Astrocyte of the cerebellum (primary cell): ENCODE measurements around the gene PRRT1B.

Source experiments
- DNase-seq: peaks from one replicate; pipeline ENCODE4 v3.0.0-alpha.2; 2011; ENCODE audit warnings: low read depth
- H3K4me3 ChIP-seq: 2 replicates; pipeline ENCODE4 v1.5.1; 2011; ENCODE audit warnings: mild to moderate bottlenecking, low read depth, low read length, moderate library complexity
- CTCF ChIP-seq: IDR thresholded peaks from 2 replicates; pipeline ENCODE4 v1.5.1; 2012; ENCODE audit warnings: low read length, low read depth, moderate library complexity, mild to moderate bottlenecking; ENCODE audit errors: missing control alignments
- in situ Hi-C: cut with HindIII; loops from 2 replicates; pipeline ENCODE4 v1.10.0; 2017; ENCODE audit warnings: low sequenced_read_pairs

PRRT1B gene

DNA sequence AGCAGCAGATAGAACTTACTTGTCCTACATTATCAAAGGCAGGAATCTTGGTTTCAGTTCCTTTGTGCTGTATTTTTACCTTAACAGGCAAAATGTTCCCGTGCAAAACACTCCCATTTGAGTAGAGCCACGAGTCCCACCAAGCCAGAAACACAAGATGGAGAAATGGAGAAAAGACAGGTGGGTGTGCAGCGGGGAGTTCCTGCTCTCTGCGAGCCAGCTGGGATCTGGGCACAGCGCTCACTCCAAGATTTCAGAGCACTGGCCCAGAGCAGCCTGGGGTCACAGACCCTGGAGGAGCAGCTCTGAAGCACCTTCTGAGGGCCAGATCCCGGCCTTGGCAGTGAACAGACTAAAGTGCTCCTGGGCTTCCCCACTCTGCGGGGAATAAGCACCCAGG lies 17.1 kb upstream of the PRRT1B start:
- in situ Hi-C loops = no loop called here
- no peak overlapping the region for H3K4me3 ChIP-seq
- TF ChIP-seq CTCF = no peak
- DNase-seq = no peak

GRCh38 chr9:131528886-131529505 lies 16.3 kb upstream of the PRRT1B start:
- in situ Hi-C loops = no loop called here
- no peak overlapping the region for H3K4me3 ChIP-seq
- DNase-seq = no peak
- no peak for TF ChIP-seq CTCF

DNA sequence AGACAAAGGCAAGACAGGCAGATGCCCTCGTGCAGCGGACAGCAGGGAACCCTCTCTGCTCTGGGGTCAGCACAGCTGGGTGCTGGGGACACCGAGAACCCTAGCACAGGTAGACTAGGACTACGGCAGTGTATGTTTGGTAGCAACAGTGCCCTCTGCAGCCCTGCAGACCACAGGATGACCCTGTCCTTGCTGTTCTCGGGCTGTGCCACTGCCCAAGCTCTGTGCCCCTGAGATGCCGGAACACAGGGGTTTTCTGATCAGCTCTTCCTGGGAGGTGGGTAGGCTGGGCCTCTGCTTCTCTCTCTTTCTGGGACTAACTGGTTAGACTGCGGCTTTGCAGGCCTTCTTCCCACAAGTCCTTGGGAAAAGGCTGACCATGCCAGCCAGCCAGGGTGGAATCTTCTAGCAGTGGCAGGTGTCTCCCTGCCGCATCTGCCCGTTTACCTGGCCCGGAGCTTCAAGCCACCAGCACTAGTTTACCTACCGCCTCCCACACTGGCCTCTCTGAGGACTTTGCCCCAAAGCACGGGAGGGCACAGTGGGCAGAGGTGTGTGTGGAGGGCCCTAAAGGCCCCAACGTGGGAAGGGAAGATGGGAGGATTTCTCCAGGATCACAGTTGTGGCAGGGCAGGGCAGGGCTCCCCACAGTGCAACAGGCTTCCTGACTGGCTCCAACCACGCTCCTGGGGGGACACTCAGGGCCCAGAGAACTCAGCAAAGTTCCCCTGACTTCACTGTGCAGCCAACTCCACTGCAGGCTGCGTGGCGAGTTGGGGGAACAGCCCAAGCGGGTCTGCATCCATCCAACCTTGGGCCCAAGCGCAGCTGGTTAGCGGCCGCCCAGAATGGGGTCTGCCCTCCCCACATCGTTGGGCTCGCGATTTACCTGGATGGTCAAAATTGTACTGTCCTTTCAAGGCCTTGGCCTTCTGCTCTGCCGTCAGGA lies 15.5 kb upstream of the PRRT1B start:
- in situ Hi-C loops = no loop called here
- H3K4me3 ChIP-seq = peak overlapping the region; percentile 72
- no peak for TF ChIP-seq CTCF
- no peak for DNase-seq

- no peak for DNase-seq
- in situ Hi-C loops = no loop called here
- peak overlapping the region; percentile 72 for H3K4me3 ChIP-seq
- peak; percentile 35 for TF ChIP-seq CTCF
Observed at GRCh38 chr9:131530546-131530919, 14.8 kb upstream of the PRRT1B start.

DNA sequence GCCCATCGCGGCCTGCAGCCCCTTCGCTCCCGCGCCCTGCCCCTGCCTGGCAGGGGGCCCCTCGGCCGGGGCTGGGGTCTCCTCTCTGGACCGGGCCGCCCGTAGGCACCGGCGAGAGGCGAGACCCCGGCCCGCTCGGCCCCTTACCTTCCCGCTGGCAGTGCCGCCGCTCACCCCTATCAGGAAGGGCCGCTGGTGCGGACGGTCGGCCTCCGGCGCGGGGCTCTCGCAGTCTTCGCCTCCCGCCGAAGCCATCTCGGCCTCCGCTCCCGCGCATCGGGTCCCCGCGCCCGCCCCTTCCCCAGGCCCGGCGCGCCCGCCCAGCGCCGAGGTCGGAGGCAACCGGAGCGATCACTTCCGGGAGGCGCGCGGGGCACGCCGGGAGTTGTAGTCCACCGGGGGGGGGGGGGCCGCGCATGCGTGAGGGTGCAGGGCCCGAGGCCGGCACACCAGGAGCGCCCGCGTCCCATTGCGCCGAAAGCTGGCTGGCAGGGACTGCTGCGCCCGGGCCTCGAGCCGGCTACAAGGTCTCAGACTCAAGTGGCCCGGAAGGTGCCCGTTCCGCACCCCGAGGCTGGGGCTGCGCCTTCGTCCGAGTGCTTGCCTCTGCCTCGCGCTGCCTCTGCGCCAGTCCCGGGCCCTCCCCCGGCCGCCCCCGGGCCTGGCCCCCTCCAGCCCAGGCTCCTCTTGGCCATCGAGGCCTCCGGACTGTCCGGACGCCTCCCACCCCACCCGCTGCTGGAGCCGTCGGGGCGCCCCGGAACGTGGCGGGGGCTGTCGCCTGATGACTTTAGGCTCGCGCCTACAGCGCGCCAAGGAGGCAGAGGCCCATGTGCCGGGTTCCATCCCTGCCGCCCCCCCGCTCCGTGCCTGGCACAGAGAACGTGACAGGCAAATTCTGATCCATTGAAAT lies 14.1 kb upstream of the PRRT1B start, which contains the start of gene UCK1:
Gene UCK1 (minus strand): TSS at position 344 of the 913 bp plus-strand sequence. CDS start 89 bp downstream, at position 255.
- in situ Hi-C loops = no loop called here
- TF ChIP-seq CTCF = no peak
- peak; percentile 11 for DNase-seq
- peak within 1 kb of the TSS; percentile 72 for H3K4me3 ChIP-seq

DNA sequence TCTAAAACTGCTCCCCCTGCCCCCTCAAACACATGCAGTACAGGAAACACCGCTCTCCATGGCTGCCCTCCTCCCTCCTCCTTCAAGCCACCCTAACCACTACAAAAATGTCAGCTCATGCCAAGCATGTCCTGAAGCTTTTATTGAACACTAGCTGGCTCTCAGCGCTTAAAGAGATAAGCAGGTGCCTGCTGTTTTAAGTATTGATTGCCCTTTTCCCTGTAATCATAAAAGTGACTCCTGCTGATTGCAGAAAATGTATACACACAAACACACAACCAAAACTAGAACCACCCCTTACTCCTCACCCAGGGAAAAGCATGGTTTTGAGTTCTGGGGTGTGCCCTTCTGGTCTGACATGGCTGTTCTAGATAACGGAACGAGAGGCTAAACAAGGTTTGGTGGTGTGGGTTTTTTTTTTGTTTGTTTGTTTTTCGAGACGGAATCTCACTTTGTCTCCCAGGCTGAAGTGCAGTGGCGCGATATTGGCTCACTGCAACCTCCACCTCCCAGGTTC lies 10.5 kb upstream of the PRRT1B start:
- TF ChIP-seq CTCF = no peak
- DNase-seq = no peak
- H3K4me3 ChIP-seq = no peak overlapping the region
- in situ Hi-C loops = no loop called here
